GM12873 (cell line): ENCODE data around the gene SORCS2.
A peak's percentile ranks its signal among the peaks of the same experiment; 100 is the strongest.

Experiments used
- CTCF ChIP-seq: IDR thresholded peaks from 2 replicates; pipeline ENCODE4 v1.5.1; 2012; ENCODE audit warnings: low read depth, mild to moderate bottlenecking, moderate library complexity, low read length, control low read depth; ENCODE audit not compliant: insufficient read depth; ENCODE audit errors: missing control alignments

Gene SORCS2

GRCh38 chr4:7771056-7771455 lies 578.7 kb downstream of the SORCS2 start:
- no peak for TF ChIP-seq CTCF

- TF ChIP-seq CTCF, result peak; percentile 9
These were observed 579.5 kb downstream of the SORCS2 start for GRCh38 chr4:7771541-7772507.

GRCh38 chr4:7772711-7773385 lies 580.5 kb downstream of the SORCS2 start:
- TF ChIP-seq CTCF, result no peak

- no peak for TF ChIP-seq CTCF
These were observed 581.3 kb downstream of the SORCS2 start for GRCh38 chr4:7773401-7774180.

- no peak for TF ChIP-seq CTCF
These were observed 582.3 kb downstream of the SORCS2 start for GRCh38 chr4:7774301-7775294.

- no peak for TF ChIP-seq CTCF
These were observed 583.1 kb downstream of the SORCS2 start for GRCh38 chr4:7775396-7775795.
